ENCODE results near the gene CIB1.
A peak's percentile ranks its signal among the peaks of the same experiment; 100 is the strongest.
"Not testable (repeated sequence)": the region's sequence is repeated elsewhere in the genome, so short reads cannot be mapped to it uniquely, and the experiment has no call there.

The CIB1 gene

GRCh38 chr15:90233387-90234095, at the start of gene CIB1:
TSS of gene CIB1 (minus strand) at chr15:90233941. CDS start at chr15:90233885, 56 bp downstream.
- peak; percentile 81 for DNase-seq

- not testable (repeated sequence) for DNase-seq
These were observed 47.9 kb upstream of the CIB1 start for GRCh38 chr15:90281637-90282036.

- DNase-seq, result not testable (repeated sequence)
These were observed 47.0 kb upstream of the CIB1 start for GRCh38 chr15:90280743-90281142.

GRCh38 chr15:90278467-90278866, 44.7 kb upstream of the CIB1 start:
- DNase-seq, result not testable (repeated sequence)

DNA sequence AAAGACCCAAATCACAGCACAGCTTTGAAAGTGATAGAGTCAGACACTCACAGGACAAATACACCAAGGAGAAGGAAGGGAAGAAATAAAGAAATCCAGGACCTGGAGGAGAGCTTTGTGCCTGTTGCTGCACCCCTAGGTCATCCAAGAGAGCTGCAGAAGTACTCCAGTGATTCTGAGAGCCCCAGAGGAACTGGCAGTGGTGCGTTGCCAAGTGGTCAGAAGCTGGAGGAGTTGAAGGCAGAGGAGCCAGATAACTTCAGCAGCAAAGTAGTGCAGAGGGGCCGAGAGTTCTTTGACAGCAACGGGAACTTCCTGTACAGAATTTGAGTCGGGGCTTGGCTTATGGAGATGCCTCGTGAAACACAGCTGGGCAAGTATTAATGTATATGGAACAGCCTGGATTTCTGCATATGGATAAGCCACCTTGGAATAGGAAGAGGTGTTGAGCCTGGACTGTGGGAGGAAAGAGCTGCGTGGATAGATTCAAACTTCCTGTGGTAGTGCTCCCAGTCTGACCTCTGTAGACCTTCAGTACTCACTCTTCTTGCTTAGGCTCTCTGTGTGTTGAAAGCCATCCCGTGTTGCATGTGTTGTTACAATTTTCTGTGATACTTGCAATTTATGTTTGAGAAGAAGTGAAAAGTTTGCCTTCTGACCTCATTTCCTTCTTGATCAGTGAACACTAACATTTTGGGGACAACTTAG, 37.9 kb upstream of the CIB1 start:
- DNase-seq, result no peak

DNA sequence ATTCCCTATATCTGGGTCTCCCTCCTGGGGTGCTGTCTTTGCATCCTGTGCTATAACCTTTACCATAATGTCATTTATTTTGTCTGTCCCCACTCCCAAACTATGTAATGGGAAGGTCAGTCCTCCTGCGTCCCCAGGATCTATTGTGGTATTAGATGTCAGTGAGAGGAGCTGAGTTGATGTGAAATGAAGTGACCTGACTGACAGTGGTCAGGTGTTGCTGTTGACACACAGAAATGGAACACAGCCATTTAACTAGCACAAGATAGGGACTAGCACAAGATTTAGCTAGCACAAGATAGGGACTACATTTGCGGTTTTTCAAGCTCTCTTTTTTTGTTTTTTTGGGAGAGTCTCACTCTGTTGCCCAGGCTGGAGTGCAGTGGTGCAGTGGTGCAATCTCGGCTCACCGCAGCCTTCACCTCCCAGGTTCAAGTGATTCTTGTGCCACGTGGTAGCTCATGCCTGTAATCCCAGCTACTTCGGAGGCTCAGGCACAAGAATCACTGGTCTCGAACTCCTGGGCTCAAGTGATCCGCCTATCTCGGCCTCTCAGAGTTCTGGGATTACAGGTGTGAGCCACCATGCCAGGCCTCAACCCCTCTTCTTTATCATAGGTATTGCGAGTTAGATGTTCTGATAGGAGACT, 36.9 kb upstream of the CIB1 start:
- DNase-seq, result no peak

GRCh38 chr15:90268415-90268814, 34.7 kb upstream of the CIB1 start:
- no peak for DNase-seq

GRCh38 chr15:90266485-90266884, 32.7 kb upstream of the CIB1 start:
- no peak for DNase-seq

- no peak for DNase-seq
These were observed 32.3 kb upstream of the CIB1 start for GRCh38 chr15:90266061-90266431.

DNA sequence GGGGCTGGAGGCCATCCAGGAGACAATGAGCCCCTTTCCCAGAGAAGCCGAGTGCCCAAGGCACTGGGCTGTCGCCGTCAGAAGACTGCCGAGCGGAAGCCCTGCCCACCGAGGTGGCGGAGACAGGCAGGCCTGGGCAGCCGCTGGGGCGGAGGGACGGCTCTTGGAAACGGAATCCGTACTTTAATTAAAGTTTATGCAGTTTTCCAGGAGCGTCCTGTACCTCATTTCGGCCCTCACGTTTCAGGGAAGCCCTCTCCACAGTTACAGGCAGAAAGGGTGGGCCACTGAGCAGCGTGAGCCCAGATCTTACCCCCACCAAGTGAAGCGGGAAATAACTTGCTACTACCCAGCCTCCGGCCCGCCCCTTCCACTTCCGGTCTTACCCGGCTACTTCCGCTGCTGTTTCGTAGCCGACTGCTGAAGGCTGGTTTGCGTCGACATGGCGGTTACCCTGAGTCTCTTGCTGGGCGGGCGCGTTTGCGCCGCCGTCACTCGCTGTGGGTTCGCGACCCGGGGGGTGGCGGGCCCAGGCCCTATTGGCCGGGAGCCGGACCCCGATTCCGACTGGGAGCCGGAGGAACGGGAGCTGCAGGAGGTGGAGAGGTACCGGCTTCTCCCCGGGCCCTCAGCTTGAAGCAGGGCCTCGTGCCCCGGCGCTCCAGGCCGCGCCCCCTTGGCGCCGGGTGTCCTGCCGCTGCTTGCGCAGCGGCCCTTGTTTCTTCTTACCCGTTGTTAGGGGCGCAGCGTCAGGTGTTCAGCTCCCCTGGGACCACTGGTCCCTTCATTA, 31.7 kb upstream of the CIB1 start, which contains the start of gene NGRN:
TSS of gene NGRN (plus strand) at position 402 of the 790 bp plus-strand sequence. CDS start at position 443, 41 bp downstream.
- DNase-seq, result peak; percentile 67

- no peak for DNase-seq
These were observed 30.9 kb upstream of the CIB1 start for GRCh38 chr15:90264671-90265070.

DNA sequence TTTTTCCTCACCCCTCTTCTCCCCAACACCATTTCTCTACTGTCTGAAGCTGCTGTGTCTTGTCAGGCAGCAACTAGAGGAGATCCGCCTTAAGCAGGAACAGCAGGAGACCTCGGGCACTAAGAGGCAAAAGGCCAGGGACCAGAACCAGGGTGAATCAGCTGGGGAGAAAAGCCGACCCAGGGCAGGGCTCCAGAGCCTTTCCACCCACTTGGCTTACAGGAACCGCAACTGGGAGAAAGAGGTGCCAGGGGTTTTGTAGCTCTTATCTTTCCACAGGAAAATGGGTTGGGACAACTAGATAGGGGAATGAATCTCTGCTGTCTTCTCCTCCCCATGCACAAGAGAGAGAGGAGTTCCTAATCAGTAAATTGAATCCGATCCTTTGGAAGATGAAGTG, 28.7 kb upstream of the CIB1 start:
- DNase-seq, result no peak

- no peak for DNase-seq
These were observed 28.1 kb upstream of the CIB1 start for GRCh38 chr15:90261811-90262210.

GRCh38 chr15:90260731-90261130, 27.0 kb upstream of the CIB1 start:
- DNase-seq, result not testable (repeated sequence)

GRCh38 chr15:90259524-90259923, 25.8 kb upstream of the CIB1 start:
- DNase-seq, result no peak

- DNase-seq, result no peak
These were observed 24.0 kb upstream of the CIB1 start for GRCh38 chr15:90257776-90258175.

- peak; percentile 52 for DNase-seq
These were observed 15.6 kb upstream of the CIB1 start, which contains the start of gene TTLL13 for GRCh38 chr15:90249203-90249863. TSS of gene TTLL13 (plus strand) at chr15:90249556. CDS start at chr15:90250631, 1,075 bp downstream.

DNA sequence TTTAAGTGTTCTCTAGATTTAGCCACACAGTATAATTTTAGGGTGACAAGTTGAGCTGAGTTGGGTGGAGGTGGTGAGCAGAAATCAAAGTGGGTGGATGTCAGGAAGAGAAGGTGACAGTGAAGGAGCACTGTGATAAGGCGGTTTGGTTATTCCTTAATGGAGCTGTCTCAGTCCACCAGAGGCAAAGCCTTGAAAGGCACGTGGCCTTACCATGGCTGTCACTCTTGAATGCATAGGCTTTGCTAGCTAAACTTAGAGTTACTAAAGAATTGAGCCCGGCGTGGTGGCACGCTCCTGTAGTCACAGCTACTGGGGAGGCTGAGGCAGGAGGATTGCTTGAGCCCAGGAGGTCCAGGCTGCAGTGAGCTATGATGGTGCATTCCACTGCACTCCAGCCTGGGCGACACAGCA, 15.1 kb upstream of the CIB1 start:
- DNase-seq, result no peak

DNA sequence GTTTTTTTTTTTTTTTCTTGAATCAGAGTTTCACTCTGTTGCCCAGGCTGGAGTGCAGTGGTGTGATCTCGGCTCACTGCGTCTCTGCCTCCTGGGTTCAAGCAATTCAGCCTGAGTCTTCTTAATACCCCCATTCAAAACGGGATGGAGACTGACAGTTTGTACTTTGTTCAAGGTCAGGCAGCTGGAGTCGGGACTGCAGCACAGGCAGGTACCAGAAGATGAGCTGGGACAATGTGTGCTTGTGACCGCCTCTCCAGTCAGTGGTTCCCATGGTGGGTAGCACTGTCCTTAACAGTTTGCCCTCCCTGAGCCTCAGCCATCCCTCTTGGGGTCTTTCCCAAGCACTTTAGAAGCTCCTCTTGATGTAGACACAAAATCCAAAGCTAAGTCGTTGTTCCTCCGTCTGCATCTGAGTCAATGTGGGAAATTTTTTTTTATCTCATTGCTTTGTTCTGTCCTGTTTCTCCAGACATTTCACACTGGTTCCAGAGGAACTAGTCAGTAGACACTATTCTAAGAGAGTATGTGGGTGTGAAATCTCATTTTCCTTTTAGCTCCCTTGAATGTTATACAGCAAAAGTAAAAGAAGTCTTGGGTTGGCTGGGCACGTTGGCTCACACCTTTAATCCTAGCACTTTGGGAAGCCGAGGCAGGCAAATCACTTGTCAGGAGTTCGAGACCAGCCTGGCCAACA, 10.3 kb upstream of the CIB1 start:
- DNase-seq, result no peak

- DNase-seq, result no peak
These were observed 7.8 kb upstream of the CIB1 start for GRCh38 chr15:90241343-90242192.

DNA sequence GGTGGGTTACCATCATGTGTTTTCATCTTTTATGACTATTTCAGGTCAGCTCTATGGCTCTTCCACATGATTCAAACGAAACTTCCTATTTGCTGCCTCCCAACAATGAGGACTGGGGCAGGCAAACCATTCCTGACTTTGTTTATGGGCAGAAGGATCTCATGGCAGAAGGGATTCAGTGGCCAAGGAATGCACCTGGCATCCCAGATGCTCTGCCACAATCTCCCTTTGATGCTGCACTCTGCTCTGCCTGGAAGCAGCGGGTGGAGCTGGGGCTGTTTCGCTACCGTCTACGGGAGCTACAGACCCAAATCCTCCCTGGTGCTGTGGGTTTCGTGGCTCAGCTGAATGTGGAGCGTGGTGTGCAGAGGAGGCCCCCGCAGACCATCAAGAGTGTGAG, 7.1 kb upstream of the CIB1 start:
- DNase-seq, result no peak

All from NCI-H510A (cell line).